Neural crest cell (in vitro differentiated cells): ENCODE results near the gene NCAPD2. TPM values are rescaled to one million over a fixed set of nuclear protein-coding genes. Genes with fewer than 3 reads are reported as not detected.
A peak's percentile ranks its signal among the peaks of the same experiment; 100 is the strongest.

Experiments
- DNase-seq: peaks from one replicate; pipeline ENCODE4 v3.0.0; 2021; ENCODE audit warnings: low read depth, mixed read lengths, low spot score
- H3K27ac Mint-ChIP-seq: one replicate; pipeline ENCODE4 v1.8.0; 2021; ENCODE audit warnings: mild to moderate bottlenecking, mixed read lengths; ENCODE audit not compliant: unreplicated experiment
- H3K27me3 Mint-ChIP-seq: 2 replicates; pipeline ENCODE4 v1.8.0; 2021; ENCODE audit warnings: low read depth, mild to moderate bottlenecking, mixed read lengths
- H3K36me3 Mint-ChIP-seq: 2 replicates; pipeline ENCODE4 v1.8.0; 2021; ENCODE audit warnings: low read depth, mild to moderate bottlenecking, mixed read lengths
- H3K4me1 Mint-ChIP-seq: 2 replicates; pipeline ENCODE4 v1.8.0; 2021; ENCODE audit warnings: mixed read lengths
- H3K4me3 Mint-ChIP-seq: one replicate; pipeline ENCODE4 v1.8.0; 2021; ENCODE audit warnings: mild to moderate bottlenecking, mixed read lengths
- H3K9me3 Mint-ChIP-seq: 2 replicates; pipeline ENCODE4 v1.8.0; 2021; ENCODE audit warnings: mixed read lengths
- CTCF ChIP-seq: fragments of 200-600 bp; sonication (generic); conservative IDR thresholded peaks from 2 replicates; pipeline ENCODE4 v1.5.0; 2021; ENCODE audit warnings: antibody characterized with exemption, mild to moderate bottlenecking
- total RNA-seq: library from RNA; stranded (reverse); gene quantifications from 2 replicates; pipeline ENCODE4 v1.2.1, GENCODE V29; 2021

Gene NCAPD2
- total RNA-seq, 1 donor from 2014 or later = 133 TPM

- Mint-ChIP-seq H3K27ac (no peak overlapping the region), H3K4me1 (peaks cover 6% of the 10 kb centered on the region), H3K36me3 (peaks cover 44% of the 10 kb centered on the region), H3K4me3 (no peak overlapping the region), H3K27me3 (no peaks in the 10 kb centered on the region), H3K9me3 (no peaks in the 10 kb centered on the region)
- no peak for DNase-seq
- no peak for TF ChIP-seq CTCF
These were observed 80.8 kb downstream of the NCAPD2 start for GRCh38 chr12:6574576-6575295.

DNA sequence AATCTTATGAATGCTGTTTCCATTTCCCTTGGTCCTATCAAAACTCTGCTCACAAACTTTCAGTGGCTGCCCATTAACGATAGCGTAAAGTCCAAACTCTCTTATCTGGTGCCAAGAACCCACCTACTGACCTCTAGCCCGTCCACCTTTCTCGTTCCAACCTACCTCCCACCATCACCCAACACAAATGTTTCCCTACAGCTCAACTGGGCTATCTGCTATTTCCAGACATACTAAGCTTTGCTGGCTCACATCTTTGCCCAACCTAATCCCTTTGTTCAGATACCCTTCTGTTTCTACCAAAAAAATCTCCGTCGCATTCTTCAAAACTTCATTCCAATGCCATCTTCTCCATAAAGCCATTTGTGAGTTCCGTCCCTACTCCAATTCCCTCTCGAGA is 81.7 kb downstream of the NCAPD2 start:
- no peak for DNase-seq
- no peak overlapping the region for H3K4me3 Mint-ChIP-seq
- H3K4me1 Mint-ChIP-seq = no peaks in the 10 kb centered on the region
- H3K9me3 Mint-ChIP-seq = no peaks in the 10 kb centered on the region
- H3K36me3 Mint-ChIP-seq = peaks cover 41% of the 10 kb centered on the region
- no peaks in the 10 kb centered on the region for H3K27me3 Mint-ChIP-seq
- TF ChIP-seq CTCF = no peak
- H3K27ac Mint-ChIP-seq = peak overlapping the region; percentile 23

Other genes starting within 250 kb of the NCAPD2 start
- 0.47 and 0.55 TPM in 2 replicates for gene PLEKHG6, start 183.4 kb upstream of the NCAPD2 start, total RNA-seq
- 41.5 and 47.7 TPM in 2 replicates for gene TNFRSF1A, start 152.0 kb upstream of the NCAPD2 start, total RNA-seq
- not detected in 2 replicates for gene SCNN1A, start 118.5 kb upstream of the NCAPD2 start, total RNA-seq
- 1.6 and 1.7 TPM in 2 replicates for gene LTBR, start 109.9 kb upstream of the NCAPD2 start, total RNA-seq
- gene CD27, start 49.1 kb upstream of the NCAPD2 start, total RNA-seq = not detected in 2 replicates
- 0.73 and 1.2 TPM in 2 replicates for gene TAPBPL, start 42.1 kb upstream of the NCAPD2 start, total RNA-seq
- gene VAMP1, start 23.4 kb upstream of the NCAPD2 start, total RNA-seq = 8.7 and 9.8 TPM in 2 replicates
- 262 and 272 TPM in 2 replicates for gene MRPL51, start 840 bp upstream of the NCAPD2 start, total RNA-seq
- gene GAPDH, start 40.4 kb downstream of the NCAPD2 start, total RNA-seq = 3,867 and 3,984 TPM in 2 replicates
- 27.2 and 28.9 TPM in 2 replicates for gene IFFO1, start 61.9 kb downstream of the NCAPD2 start, total RNA-seq
- gene NOP2, start 74.2 kb downstream of the NCAPD2 start, total RNA-seq = 73.3 and 75.1 TPM in 2 replicates
- 476 and 492 TPM in 2 replicates for gene CHD4, start 113.3 kb downstream of the NCAPD2 start, total RNA-seq
- gene LPAR5, start 141.9 kb downstream of the NCAPD2 start, total RNA-seq = not detected in 2 replicates
- 1.9 and 2.4 TPM in 2 replicates for gene ACRBP, start 153.3 kb downstream of the NCAPD2 start, total RNA-seq
- gene ING4, start 169.0 kb downstream of the NCAPD2 start, total RNA-seq = 37.9 TPM in 2 replicates
- 93.2 and 94.3 TPM in 2 replicates for gene ZNF384, start 195.3 kb downstream of the NCAPD2 start, total RNA-seq
- gene PIANP, start 206.7 kb downstream of the NCAPD2 start, total RNA-seq = 8.6 and 8.7 TPM in 2 replicates
- 37.5 and 37.7 TPM in 2 replicates for gene COPS7A, start 229.9 kb downstream of the NCAPD2 start, total RNA-seq